Hepatocyte (in vitro differentiated cells): ENCODE data around the gene ERFL.

Experiments
- CTCF ChIP-seq: fragments of 200-600 bp; sonication (generic); IDR thresholded peaks from 2 replicates; pipeline ENCODE4 v1.5.1; 2016; ENCODE audit warnings: antibody characterized with exemption, mild to moderate bottlenecking; ENCODE audit not compliant: poor library complexity
- EZH2 ChIP-seq: fragments of 200-600 bp; sonication (generic); IDR thresholded peaks from 2 replicates; pipeline ENCODE4 v1.6.1; 2016; ENCODE audit warnings: antibody characterized with exemption, mild to moderate bottlenecking, borderline replicate concordance
- EZH2phosphoT487 ChIP-seq: fragments of 200-600 bp; sonication (generic); IDR thresholded peaks from one replicate; pipeline ENCODE4 v1.6.1; 2018; ENCODE audit warnings: antibody characterized with exemption, mild to moderate bottlenecking, low read depth, moderate library complexity; ENCODE audit not compliant: unreplicated experiment, severe bottlenecking

- no peak for TF ChIP-seq CTCF
- TF ChIP-seq EZH2 = no peak
- no peak for TF ChIP-seq EZH2phosphoT487
These were observed 36.9 kb upstream of the ERFL start for GRCh38 chr19:41965106-41965505.
